HCT116 (cell line): ENCODE data around the gene LMBR1. TPM values are rescaled to one million over a fixed set of nuclear protein-coding genes. Genes with fewer than 3 reads are reported as not detected.

Source experiments
- ATAC-seq: fragments of 200-7000 bp; cut with Tn5 transposase; 2 replicates; pipeline ENCODE4 v1.9.1; 2020; ENCODE audit warnings: mild to moderate bottlenecking, moderate library complexity
- BruUV-seq: library from RNA; stranded (reverse); fragments of 400-500 nt; replicated peaks from 2 replicates; lab custom pipeline; 2021; lab: Mats Ljungman, UMichigan
- CTCF ChIA-PET: fragments of 300-600 bp; sonication (Branson Sonifier 250); formaldehyde crosslinking; loops from one replicate; lab custom pipeline; 2021; ENCODE audit warnings: antibody characterized with exemption; lab: Charles Lee
- POLR2A ChIA-PET: fragments of 300-600, 350-600 bp; sonication (Branson Sonifier 250); formaldehyde crosslinking; loops from one replicate; lab custom pipeline; 2021; ENCODE audit warnings: antibody characterized with exemption; lab: Charles Lee
- RAD21 ChIA-PET, 2 experiments: fragments of 300-600 bp; sonication (Branson Sonifier 250); formaldehyde crosslinking; loops; one replicate each; lab custom pipeline; 2023; ENCODE audit warnings: low total read pairs in 2 of 2; ENCODE audit not compliant: uncharacterized antibody in 2 of 2, unreplicated experiment in 2 of 2, low non-redundant PET in 1 of 2; lab: Charles Lee
- DNase-seq: peaks from one replicate; pipeline ENCODE4 v3.0.0-alpha.2; 2010; ENCODE audit warnings: low read depth, low spot score
- H2AFZ ChIP-seq: fragments of 200-600 bp; shearing (Covaris generic), sonication (generic); 2 replicates; pipeline ENCODE4 v1.6.1; 2017; ENCODE audit warnings: low read depth, mixed run types, mixed read lengths, antibody characterized with exemption, low read length; ENCODE audit not compliant: poor library complexity, severe bottlenecking
- H3K27ac ChIP-seq: 2 replicates; pipeline ENCODE4 v1.5.1; 2012; ENCODE audit warnings: low read depth, low read length
- H3K27me3 ChIP-seq: fragments of 200-600 bp; sonication (generic); 2 replicates; pipeline ENCODE4 v1.6.1; 2016; ENCODE audit warnings: mixed run types, low read length, mixed read lengths; ENCODE audit not compliant: insufficient read depth
- H3K36me3 ChIP-seq, 2 experiments: fragments of 200-500 bp in 1 of 2; fragments of 200-600 bp in 1 of 2; sonication (Bioruptor generic) in 1 of 2; sonication (generic) in 1 of 2; 2 replicates each; pipeline versions ENCODE4 v1.5.1 to v1.6.1; 2014 to 2016; ENCODE audit warnings: low read length in 2 of 2, inconsistent platforms in 1 of 2, mixed read lengths in 1 of 2, mixed run types in 1 of 2; ENCODE audit not compliant: insufficient read depth in 2 of 2, control insufficient read depth in 1 of 2
- H3K4me1 ChIP-seq, 2 experiments: fragments of 200-600 bp in 1 of 2; sonication (generic) in 1 of 2; 2 replicates each; pipeline versions ENCODE4 v1.5.1 to v1.6.1; 2012 to 2017; ENCODE audit warnings: low read length in 2 of 2, inconsistent platforms in 1 of 2, mild to moderate bottlenecking in 1 of 2, mixed read lengths in 1 of 2, mixed run types in 1 of 2, moderate library complexity in 1 of 2; ENCODE audit not compliant: insufficient read depth in 2 of 2, control insufficient read depth in 1 of 2
- H3K4me2 ChIP-seq: fragments of 200-600 bp; sonication (generic); 2 replicates; pipeline ENCODE4 v1.6.1; 2017; ENCODE audit warnings: mixed run types, low read length, mixed read lengths
- H3K4me3 ChIP-seq, 2 experiments: fragments of 200-600 bp in 1 of 2; sonication (generic) in 1 of 2; replicated peaks in 1 of 2; 2 replicates each; pipeline ENCODE4 v1.5.1; 2011 to 2016; ENCODE audit warnings: low read length in 2 of 2, control low read depth in 1 of 2, low read depth in 1 of 2, mild to moderate bottlenecking in 1 of 2, mixed read lengths in 1 of 2, mixed run types in 1 of 2
- H3K79me2 ChIP-seq: fragments of 200-600 bp; sonication (generic); 2 replicates; pipeline ENCODE4 v1.6.1; 2017; ENCODE audit warnings: mild to moderate bottlenecking, mixed run types, low read length, moderate library complexity, mixed read lengths; ENCODE audit not compliant: insufficient read depth
- H3K9ac ChIP-seq: fragments of 200-600 bp; sonication (generic); 2 replicates; pipeline ENCODE4 v1.6.1; 2016; ENCODE audit warnings: low read length, mixed read lengths
- H3K9me2 ChIP-seq: fragments of 200-600 bp; sonication (generic), shearing (Covaris generic); 2 replicates; pipeline ENCODE4 v1.6.1; 2017; ENCODE audit warnings: mixed run types, mild to moderate bottlenecking, moderate library complexity; ENCODE audit not compliant: insufficient read depth
- H3K9me3 ChIP-seq, 2 experiments: fragments of 200-500 bp in 1 of 2; fragments of 200-600 bp in 1 of 2; sonication (Bioruptor generic) in 1 of 2; sonication (generic) in 1 of 2; 2 replicates each; pipeline ENCODE4 v1.6.1; 2014 to 2017; ENCODE audit warnings: low read length in 2 of 2, mixed read lengths in 2 of 2, inconsistent platforms in 1 of 2, low read depth in 1 of 2, mild to moderate bottlenecking in 1 of 2, mixed run types in 1 of 2, moderate library complexity in 1 of 2; ENCODE audit not compliant: control insufficient read depth in 1 of 2, insufficient read depth in 1 of 2
- H4K20me1 ChIP-seq: fragments of 200-600 bp; sonication (generic), shearing (Covaris generic); 2 replicates; pipeline ENCODE4 v1.6.1; 2017; ENCODE audit warnings: mixed run types, mild to moderate bottlenecking, moderate library complexity; ENCODE audit not compliant: insufficient read depth
- CEBPB ChIP-seq: IDR thresholded peaks from 2 replicates; pipeline ENCODE4 v1.6.1; 2012; ENCODE audit warnings: low read depth
- EGR1 ChIP-seq: IDR thresholded peaks from 2 replicates; pipeline ENCODE4 v1.6.1; 2012; ENCODE audit warnings: low read depth
- ELF1 ChIP-seq: IDR thresholded peaks from 2 replicates; pipeline ENCODE4 v1.6.1; 2012; ENCODE audit warnings: low read depth, borderline replicate concordance
- EZH2 ChIP-seq: fragments of 200-600 bp; sonication (generic); IDR thresholded peaks from 2 replicates; pipeline ENCODE4 v1.6.1; 2017; ENCODE audit warnings: antibody characterized with exemption, mixed run types
- EZH2phosphoT487 ChIP-seq: fragments of 200-600 bp; IDR thresholded peaks from 2 replicates; pipeline ENCODE4 v1.6.1; 2018; ENCODE audit warnings: antibody characterized with exemption, borderline replicate concordance
- FOSL1 ChIP-seq: IDR thresholded peaks from 2 replicates; pipeline ENCODE4 v1.6.1; 2012; ENCODE audit warnings: low read depth
- JUND ChIP-seq: IDR thresholded peaks from 2 replicates; pipeline ENCODE4 v1.6.1; 2012
- POLR2A ChIP-seq: IDR thresholded peaks from 2 replicates; pipeline ENCODE4 v1.7.0; 2011; ENCODE audit warnings: borderline replicate concordance; ENCODE audit not compliant: insufficient read depth, insufficient read length; ENCODE audit errors: extremely low read depth
- RAD21 ChIP-seq: IDR thresholded peaks from 2 replicates; pipeline ENCODE4 v1.6.1; 2012; ENCODE audit warnings: low read depth, mild to moderate bottlenecking
- SIN3A ChIP-seq: IDR thresholded peaks from 2 replicates; pipeline ENCODE4 v1.6.1; 2012; ENCODE audit warnings: low read depth
- SRF ChIP-seq: IDR thresholded peaks from 2 replicates; pipeline ENCODE4 v1.6.1; 2012; ENCODE audit warnings: low read depth
- TCF7L2 ChIP-seq: IDR thresholded peaks from 2 replicates; pipeline ENCODE4 v1.7.0; 2011; ENCODE audit warnings: borderline replicate concordance, inconsistent platforms; ENCODE audit not compliant: insufficient read depth, insufficient read length; ENCODE audit errors: extremely low read depth
- YY1 ChIP-seq: IDR thresholded peaks from 2 replicates; pipeline ENCODE4 v1.6.1; 2011; ENCODE audit warnings: low read length, low read depth, moderate library complexity, mild to moderate bottlenecking; ENCODE audit not compliant: insufficient replicate concordance; ENCODE audit errors: extremely low read depth
- ZFX ChIP-seq: fragments of 450-650 bp; IDR thresholded peaks from 2 replicates; pipeline ENCODE4 v1.6.1; 2017
- ZNF274 ChIP-seq: fragments of 200-500 bp; sonication (Bioruptor generic); IDR thresholded peaks from 2 replicates; pipeline ENCODE4 v1.6.1; 2014; ENCODE audit warnings: mild to moderate bottlenecking, low read depth, low read length, inconsistent platforms
- intact Hi-C: fragments of 100-400 bp; cut with micrococcal nuclease; formaldehyde crosslinking; loops from 2 replicates; pipeline ENCODE4 v1.10.0; 2022
- total RNA-seq: library from RNA; stranded (reverse); gene quantifications from one replicate; pipeline ENCODE4 v1.2.1, GENCODE V29; 2021; ENCODE audit not compliant: unreplicated experiment
- TF ChIP-seq, protein P1 (sequence below): IDR thresholded peaks from 2 replicates; pipeline ENCODE4 v1.6.1; 2012
- TF ChIP-seq, protein P2 (sequence below): IDR thresholded peaks from 2 replicates; pipeline ENCODE4 v1.6.1; 2012
- TF ChIP-seq, protein P3 (sequence below): IDR thresholded peaks from 2 replicates; pipeline ENCODE4 v1.6.1; 2011; ENCODE audit warnings: mild to moderate bottlenecking, low read length, moderate library complexity; ENCODE audit not compliant: insufficient replicate concordance; ENCODE audit errors: extremely low read depth
- TF ChIP-seq, protein P4 (sequence below): IDR thresholded peaks from 2 replicates; pipeline ENCODE4 v1.6.1; 2012; ENCODE audit warnings: low read depth
- TF ChIP-seq, protein P5 (sequence below), 3 experiments: fragments of 200-600 bp in 1 of 3; sonication (generic) in 1 of 3; IDR thresholded peaks in 2 of 3; conservative IDR thresholded peaks in 1 of 3; 2 replicates each; pipeline ENCODE4 v1.5.1; 2012 to 2017; ENCODE audit warnings: low read depth in 2 of 3, low read length in 2 of 3, antibody characterized with exemption in 1 of 3, borderline replicate concordance in 1 of 3, control low read depth in 1 of 3, mild to moderate bottlenecking in 1 of 3, mixed read lengths in 1 of 3, mixed run types in 1 of 3, moderate library complexity in 1 of 3; ENCODE audit not compliant: insufficient read depth in 1 of 3

LMBR1 gene
- total RNA-seq, 1 experiment from 2014 or later, result 84.0 TPM

DNA sequence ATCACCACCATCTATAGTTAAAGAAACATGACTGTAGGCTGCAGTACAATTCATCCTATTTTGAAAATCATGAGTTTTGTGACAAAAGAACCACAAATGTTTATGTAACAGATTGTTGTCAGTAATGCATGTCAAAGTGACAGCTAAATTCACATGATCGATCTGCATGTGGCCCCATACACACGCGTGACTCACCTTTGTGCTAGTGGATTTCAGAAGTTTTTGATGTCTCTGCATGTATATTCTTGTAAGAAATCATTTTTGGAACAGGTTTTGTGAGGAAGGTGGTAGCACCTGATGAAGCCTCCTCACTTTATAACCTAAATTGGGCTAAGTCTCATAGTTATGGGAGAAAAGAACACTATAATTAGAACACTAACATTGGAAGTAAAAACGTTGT, 235.3 kb downstream of the LMBR1 start:
- no peak overlapping the region for H3K27ac ChIP-seq
- no peaks in the 10 kb centered on the region for H3K9me2 ChIP-seq
- H3K36me3 ChIP-seq, result no peaks in the 10 kb centered on the region
- H3K79me2 ChIP-seq, result no peaks in the 10 kb centered on the region
- no TSS peak for BruUV-seq
- TF ChIP-seq, protein P1, sequence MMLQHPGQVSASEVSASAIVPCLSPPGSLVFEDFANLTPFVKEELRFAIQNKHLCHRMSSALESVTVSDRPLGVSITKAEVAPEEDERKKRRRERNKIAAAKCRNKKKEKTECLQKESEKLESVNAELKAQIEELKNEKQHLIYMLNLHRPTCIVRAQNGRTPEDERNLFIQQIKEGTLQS, result no peak
- no peak for TF ChIP-seq SRF
- TF ChIP-seq TCF7L2, result no peak
- no peak for TF ChIP-seq JUND
- no peak for TF ChIP-seq FOSL1
- no peak for TF ChIP-seq ZFX
- TF ChIP-seq, protein P2, sequence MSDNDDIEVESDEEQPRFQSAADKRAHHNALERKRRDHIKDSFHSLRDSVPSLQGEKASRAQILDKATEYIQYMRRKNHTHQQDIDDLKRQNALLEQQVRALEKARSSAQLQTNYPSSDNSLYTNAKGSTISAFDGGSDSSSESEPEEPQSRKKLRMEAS, result no peak
- no peak for TF ChIP-seq YY1
- TF ChIP-seq SIN3A, result no peak
- no peak for TF ChIP-seq ZNF274
- no peak for TF ChIP-seq EZH2
- TF ChIP-seq EGR1, result no peak
- TF ChIP-seq, protein P3, sequence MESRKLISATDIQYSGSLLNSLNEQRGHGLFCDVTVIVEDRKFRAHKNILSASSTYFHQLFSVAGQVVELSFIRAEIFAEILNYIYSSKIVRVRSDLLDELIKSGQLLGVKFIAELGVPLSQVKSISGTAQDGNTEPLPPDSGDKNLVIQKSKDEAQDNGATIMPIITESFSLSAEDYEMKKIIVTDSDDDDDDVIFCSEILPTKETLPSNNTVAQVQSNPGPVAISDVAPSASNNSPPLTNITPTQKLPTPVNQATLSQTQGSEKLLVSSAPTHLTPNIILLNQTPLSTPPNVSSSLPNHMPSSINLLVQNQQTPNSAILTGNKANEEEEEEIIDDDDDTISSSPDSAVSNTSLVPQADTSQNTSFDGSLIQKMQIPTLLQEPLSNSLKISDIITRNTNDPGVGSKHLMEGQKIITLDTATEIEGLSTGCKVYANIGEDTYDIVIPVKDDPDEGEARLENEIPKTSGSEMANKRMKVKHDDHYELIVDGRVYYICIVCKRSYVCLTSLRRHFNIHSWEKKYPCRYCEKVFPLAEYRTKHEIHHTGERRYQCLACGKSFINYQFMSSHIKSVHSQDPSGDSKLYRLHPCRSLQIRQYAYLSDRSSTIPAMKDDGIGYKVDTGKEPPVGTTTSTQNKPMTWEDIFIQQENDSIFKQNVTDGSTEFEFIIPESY, result no peak
- TF ChIP-seq, protein P4, sequence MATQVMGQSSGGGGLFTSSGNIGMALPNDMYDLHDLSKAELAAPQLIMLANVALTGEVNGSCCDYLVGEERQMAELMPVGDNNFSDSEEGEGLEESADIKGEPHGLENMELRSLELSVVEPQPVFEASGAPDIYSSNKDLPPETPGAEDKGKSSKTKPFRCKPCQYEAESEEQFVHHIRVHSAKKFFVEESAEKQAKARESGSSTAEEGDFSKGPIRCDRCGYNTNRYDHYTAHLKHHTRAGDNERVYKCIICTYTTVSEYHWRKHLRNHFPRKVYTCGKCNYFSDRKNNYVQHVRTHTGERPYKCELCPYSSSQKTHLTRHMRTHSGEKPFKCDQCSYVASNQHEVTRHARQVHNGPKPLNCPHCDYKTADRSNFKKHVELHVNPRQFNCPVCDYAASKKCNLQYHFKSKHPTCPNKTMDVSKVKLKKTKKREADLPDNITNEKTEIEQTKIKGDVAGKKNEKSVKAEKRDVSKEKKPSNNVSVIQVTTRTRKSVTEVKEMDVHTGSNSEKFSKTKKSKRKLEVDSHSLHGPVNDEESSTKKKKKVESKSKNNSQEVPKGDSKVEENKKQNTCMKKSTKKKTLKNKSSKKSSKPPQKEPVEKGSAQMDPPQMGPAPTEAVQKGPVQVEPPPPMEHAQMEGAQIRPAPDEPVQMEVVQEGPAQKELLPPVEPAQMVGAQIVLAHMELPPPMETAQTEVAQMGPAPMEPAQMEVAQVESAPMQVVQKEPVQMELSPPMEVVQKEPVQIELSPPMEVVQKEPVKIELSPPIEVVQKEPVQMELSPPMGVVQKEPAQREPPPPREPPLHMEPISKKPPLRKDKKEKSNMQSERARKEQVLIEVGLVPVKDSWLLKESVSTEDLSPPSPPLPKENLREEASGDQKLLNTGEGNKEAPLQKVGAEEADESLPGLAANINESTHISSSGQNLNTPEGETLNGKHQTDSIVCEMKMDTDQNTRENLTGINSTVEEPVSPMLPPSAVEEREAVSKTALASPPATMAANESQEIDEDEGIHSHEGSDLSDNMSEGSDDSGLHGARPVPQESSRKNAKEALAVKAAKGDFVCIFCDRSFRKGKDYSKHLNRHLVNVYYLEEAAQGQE, result no peak
- TF ChIP-seq ELF1, result no peak
- TF ChIP-seq, protein P5, sequence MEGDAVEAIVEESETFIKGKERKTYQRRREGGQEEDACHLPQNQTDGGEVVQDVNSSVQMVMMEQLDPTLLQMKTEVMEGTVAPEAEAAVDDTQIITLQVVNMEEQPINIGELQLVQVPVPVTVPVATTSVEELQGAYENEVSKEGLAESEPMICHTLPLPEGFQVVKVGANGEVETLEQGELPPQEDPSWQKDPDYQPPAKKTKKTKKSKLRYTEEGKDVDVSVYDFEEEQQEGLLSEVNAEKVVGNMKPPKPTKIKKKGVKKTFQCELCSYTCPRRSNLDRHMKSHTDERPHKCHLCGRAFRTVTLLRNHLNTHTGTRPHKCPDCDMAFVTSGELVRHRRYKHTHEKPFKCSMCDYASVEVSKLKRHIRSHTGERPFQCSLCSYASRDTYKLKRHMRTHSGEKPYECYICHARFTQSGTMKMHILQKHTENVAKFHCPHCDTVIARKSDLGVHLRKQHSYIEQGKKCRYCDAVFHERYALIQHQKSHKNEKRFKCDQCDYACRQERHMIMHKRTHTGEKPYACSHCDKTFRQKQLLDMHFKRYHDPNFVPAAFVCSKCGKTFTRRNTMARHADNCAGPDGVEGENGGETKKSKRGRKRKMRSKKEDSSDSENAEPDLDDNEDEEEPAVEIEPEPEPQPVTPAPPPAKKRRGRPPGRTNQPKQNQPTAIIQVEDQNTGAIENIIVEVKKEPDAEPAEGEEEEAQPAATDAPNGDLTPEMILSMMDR (IDR thresholded peaks at IDR 0.05 in 2 of 3, conservative IDR thresholded peaks at IDR 0.05 in 1 of 3; ENCODE audit: borderline replicate concordance in 1 of 3, insufficient read depth in 1 of 3, low read depth in 2 of 3, low read length in 2 of 3), result no peak
- TF ChIP-seq POLR2A, result no peak
- TF ChIP-seq CEBPB, result no peak
- TF ChIP-seq EZH2phosphoT487, result no peak
- TF ChIP-seq RAD21, result no peak
- H4K20me1 ChIP-seq, result no peaks in the 10 kb centered on the region
- no peak overlapping the region for H3K4me3 ChIP-seq
- H2AFZ ChIP-seq, result no peak overlapping the region
- H3K9ac ChIP-seq, result no peak overlapping the region
- no peak overlapping the region for H3K4me2 ChIP-seq
- ATAC-seq, result no peak
- H3K4me1 ChIP-seq, result no peaks in the 10 kb centered on the region
- ChIA-PET CTCF (no interaction called here), RAD21 (no interaction called here), POLR2A (no interaction called here)
- intact Hi-C loops, result no loop called here
- H3K9me3 ChIP-seq, result no peaks in the 10 kb centered on the region
- no peaks in the 10 kb centered on the region for H3K27me3 ChIP-seq
- DNase-seq, result no peak
